Measurements from ENCODE around the gene GFAP.

GFAP gene

DNA sequence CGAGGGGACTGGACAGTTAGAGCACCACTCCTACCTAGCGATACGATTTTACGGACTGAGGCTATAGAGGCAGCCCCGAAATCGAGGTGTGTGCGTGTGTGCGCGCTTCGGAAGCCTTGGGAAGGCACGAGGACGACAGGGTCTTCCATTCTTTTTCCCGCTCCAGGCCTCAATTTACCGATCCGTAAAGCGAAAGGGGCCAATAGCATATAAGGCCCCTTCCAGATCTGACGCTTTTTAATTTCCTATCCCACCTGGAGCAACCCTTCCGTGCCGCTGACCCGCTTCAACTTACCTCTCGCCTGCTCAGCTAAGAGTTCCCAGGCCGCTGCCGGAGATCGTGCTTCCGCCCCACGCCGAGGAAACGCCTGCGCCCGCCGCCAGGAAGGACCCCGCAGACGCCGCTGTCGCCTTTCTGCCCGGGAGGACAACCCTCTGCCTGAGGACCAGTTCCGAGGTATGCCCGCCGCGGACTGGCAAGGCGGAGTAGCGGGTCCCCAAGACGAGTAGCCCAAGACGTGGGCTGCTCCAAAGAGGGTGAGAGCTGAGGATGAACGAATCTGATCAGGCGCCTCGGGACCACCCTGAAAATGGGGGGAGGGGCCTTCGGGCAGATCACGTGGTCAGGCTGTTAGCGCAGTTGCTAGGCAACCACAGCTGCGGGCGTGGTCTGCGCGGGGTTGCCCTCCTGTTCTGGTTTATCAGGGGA, 16.1 kb downstream of the GFAP start, which contains the start of gene EFTUD2:
Gene EFTUD2, minus strand, starts transcription at position 372 of the 709 bp plus-strand sequence. CDS start 4,924 bp downstream, outside the sequence.
- peak; percentile 77 for DNase-seq (ENCODE audit: low read depth)

GRCh38 chr17:44898768-44899073, 16.6 kb downstream of the GFAP start:
- DNase-seq (ENCODE audit: low read depth) = no peak

DNA sequence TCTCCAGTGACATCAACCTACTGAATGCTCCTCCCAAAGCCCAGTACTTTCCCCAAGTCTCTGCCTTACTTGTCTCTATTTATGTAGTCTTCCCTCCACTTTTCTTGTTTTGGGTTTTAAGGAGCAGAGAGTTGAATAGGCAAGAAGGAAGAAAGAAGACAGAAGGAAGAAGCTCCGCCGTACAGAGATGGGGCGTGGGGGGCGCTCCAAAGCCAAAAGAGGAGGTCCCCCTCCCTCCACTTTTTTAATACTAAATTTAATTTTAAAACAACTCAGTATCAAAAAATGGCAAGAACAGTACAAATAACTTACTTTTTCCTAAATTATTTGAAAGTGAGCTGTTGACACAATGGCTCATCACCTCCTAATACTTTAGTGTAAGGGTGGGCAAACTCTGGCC, 20.7 kb downstream of the GFAP start:
- DNase-seq (ENCODE audit: low read depth) = no peak

DNA sequence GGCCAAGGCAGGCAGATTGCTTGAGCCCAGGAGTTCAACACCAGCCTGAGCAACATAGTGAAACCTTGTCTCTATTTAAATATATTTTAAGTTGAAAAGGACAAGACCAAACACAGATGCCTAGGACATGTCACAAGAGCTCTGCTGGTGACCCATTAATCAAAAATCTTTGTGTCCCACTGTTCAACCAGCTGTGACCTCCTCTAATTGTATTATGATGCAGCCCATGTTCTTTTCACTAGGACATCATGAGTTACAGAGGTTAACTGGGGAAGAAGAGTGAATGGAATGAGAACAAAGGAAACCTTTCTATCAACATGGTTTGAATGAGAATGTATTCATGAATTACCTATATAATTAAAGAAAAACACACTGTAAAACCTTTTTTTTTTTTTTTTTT, 23.1 kb downstream of the GFAP start:
- DNase-seq (ENCODE audit: low read depth) = no peak

DNA sequence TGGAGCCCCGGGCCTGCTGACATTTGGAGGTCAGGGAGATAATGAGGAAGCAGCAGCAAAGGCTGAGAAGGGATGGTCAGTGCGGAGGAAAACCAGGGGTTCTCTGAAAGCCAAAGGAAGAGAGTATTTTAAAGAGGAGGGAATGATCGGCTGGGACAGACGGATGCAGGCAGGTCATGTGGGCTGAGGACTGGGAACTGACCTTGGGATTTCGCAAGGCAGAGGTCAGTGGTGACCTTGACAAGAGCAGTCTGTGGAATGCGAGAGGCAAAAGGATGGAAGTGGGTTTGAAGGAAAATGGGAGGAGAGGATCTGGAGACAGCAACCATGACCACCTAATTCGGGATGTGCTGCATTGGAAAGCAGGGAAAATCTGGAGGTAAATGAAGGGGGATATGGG, 26.3 kb downstream of the GFAP start:
- DNase-seq (ENCODE audit: low read depth) = no peak

DNA sequence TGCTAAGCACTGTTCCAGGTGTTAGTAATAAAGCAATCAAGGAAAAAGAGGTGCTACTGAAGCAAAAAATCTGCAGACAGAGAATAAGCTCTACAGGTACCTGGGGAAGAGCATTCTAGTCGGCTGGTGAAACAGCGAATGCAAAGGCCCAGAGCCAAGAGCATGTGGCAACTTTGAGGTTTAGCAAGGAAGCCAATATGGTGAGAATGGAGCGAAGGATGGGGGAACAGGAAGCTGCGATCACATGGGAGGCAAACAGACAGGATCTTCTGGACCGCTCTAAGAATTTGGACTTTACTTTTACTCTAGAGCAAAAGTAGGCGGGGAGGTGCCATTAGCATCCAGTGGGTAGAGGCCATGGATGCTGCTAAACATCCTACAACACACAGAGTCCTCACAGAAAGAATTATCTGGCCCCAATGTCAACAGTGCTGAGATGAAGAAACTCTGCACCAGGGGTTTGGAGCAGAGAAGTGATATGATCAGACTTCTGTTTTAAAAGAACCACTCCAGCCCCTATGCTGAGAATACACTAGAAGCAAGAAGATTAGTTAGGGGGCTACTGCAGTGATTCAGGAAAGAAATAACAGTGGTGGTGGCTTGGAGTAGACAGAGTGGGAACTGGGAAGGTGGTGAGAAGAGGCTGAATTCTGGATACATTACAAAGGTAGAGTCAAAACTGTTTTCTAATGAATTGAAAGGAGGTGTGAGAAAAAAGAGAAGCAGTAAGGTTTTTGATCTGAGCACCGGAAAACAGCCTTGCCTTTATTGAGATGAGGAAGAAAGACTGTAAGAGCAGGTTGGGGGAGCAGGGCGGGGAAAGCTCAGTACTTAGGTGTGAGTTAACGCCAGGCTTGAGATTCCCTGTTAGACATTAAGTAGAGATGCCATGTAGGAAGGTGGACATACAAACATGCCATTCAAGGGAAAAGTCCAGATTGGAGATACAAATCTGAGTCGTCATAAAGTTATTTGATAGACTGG, 27.0 kb downstream of the GFAP start:
- no peak for DNase-seq (ENCODE audit: low read depth)

- DNase-seq (ENCODE audit: low read depth) = no peak
These were observed 28.3 kb downstream of the GFAP start for GRCh38 chr17:44887016-44887415.

- no peak for DNase-seq (ENCODE audit: low read depth)
These were observed 30.4 kb downstream of the GFAP start for GRCh38 chr17:44884941-44885340.

DNA sequence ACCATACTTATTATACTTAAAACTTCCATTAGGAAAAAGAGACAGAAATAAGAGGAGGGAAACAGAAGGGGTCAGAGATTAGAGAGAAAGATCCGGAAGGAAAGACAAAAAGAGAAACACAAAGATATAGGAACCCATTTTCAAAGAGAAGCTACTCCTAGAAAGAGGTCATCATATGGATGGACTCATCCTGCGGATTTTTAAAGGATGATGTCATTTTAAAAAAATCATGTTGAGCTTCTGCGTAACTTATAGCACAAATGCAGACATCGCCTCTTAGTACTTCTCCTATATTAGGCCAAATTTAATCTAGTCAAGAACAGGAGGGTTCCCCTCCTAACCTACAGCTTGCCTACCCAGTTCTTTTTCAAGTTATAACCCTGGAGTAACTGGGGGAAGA, 34.2 kb downstream of the GFAP start:
- no peak for DNase-seq (ENCODE audit: low read depth)

- no peak for DNase-seq (ENCODE audit: low read depth)
These were observed 35.2 kb downstream of the GFAP start for GRCh38 chr17:44880062-44880461.

- DNase-seq (ENCODE audit: low read depth) = no peak
These were observed 35.9 kb downstream of the GFAP start for GRCh38 chr17:44879376-44879775.

DNA sequence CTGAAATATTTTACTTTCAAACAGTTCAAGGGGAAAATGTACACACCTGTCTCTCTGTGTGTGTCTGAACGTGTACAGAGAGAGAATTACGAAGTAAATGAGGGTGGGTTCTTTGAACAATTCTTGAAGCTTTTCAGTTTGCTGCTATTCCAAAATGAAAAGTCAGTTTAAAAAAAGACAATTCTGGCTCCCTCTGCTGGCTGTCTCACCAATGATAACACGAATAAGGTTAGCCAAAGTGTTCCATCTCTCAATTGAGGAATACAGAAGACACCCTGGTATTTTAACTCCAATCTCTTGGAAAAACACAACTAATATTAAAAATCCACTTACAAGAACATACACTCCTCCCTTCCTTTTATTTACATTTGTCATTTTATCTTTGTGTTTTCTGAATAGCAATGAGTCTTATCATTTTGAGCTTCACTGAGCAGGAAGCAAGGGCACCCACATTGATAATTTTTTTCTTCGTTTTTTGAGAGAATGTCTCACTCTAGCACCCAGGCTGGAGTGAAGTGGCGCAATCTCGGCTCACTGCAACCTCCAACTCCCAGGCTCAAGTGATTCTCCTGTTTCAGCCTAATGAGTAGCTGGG, 36.6 kb downstream of the GFAP start:
- no peak for DNase-seq (ENCODE audit: low read depth)

DNA sequence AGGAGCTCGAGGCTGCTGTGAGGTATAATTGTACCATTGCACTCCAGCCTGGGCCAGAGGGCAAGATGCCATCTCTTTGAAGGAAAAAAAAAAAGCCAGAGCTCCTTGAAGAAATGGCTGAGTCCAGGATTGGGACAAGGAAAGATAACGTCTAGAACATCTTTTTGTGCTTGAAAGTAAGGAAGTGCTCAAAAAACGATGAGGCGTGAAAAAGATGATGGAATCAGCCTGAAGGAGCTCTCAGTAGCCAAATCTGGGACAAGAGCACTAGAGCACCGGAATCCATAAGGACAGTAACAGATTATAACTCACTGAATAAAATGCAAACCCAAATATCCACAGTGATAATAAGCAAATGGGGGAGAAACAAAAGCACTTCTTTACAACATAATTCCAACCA, 38.2 kb downstream of the GFAP start:
- no peak for DNase-seq (ENCODE audit: low read depth)

GRCh38 chr17:44875761-44876160, 39.5 kb downstream of the GFAP start:
- no peak for DNase-seq (ENCODE audit: low read depth)

- no peak for DNase-seq (ENCODE audit: low read depth)
These were observed 43.0 kb downstream of the GFAP start for GRCh38 chr17:44872131-44872768.

DNA sequence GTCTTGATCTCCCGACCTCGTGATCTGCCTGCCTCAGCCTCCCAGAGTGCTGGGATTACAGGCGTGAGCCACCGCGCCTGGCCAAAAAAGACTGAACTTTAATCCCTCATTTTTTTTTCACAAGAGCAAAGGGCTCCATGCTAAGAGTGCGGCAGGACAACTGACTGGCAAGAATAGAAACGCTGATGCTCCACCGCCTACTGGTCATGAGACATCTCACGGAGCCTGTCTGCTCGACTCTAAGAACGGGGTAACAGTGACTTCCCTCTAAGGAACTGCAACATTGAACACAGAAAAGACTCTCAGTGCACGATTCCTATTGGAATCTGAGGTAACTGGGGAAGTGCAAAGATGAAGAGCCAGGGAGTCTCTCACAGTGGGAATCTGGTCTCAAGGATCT, 43.7 kb downstream of the GFAP start:
- no peak for DNase-seq (ENCODE audit: low read depth)

DNA sequence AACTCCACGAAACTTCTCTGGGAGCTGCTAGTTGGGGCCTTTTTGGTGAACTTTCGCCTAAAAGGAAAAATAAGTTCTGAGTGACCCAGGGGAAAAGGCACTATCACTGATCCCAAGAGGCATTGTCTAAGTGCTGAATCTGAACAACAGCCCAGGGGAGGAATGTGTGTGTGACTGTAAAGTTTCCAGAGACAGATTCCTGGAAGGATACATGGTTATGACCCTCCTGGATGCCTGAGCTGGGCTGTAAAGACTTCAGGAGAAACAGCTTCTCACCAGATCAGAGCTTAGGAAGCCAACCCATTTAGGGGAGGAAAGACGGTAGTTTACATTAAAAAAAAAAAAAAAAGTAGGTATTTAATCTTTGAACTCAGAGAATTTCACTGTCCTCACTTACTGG, 47.5 kb downstream of the GFAP start:
- no peak for DNase-seq (ENCODE audit: low read depth)

- no peak for DNase-seq (ENCODE audit: low read depth)
These were observed 49.4 kb downstream of the GFAP start for GRCh38 chr17:44865931-44866330.

- DNase-seq (ENCODE audit: low read depth) = peak; percentile 32
These were observed 50.1 kb downstream of the GFAP start for GRCh38 chr17:44865231-44865660.

DNA sequence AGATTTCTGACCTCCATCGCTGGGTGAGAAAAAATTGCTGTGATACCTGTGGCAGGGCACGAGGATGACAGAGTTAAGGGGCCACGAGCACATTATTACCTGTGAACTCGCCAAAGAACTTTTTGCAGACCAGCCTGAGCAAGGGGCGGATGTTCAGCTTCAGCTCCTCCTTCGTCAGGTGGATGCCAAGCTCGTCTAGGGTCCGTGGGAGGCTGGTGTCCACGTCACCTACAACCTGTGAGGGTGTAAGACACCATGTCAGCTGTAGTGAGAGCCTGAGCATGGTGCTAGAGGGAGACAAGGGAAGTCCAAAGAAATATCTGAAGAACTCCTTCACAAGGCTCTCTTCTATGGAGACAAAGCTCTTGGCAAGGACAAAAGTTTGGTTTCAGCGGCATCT, 50.5 kb downstream of the GFAP start:
- no peak for DNase-seq (ENCODE audit: low read depth)

GRCh38 chr17:44863061-44863918, 52.0 kb downstream of the GFAP start:
- DNase-seq (ENCODE audit: low read depth) = no peak

All from CMK (cell line).